ENCODE results near the gene LRMDA.

The LRMDA gene

GRCh38 chr10:76358743-76359395, 927.4 kb downstream of the LRMDA start:
- no peak overlapping the region for H3K4me3 ChIP-seq (ENCODE audit: low read depth, low read length)
- no peaks in the 10 kb centered on the region for H3K27me3 ChIP-seq (ENCODE audit: control insufficient read depth, insufficient read depth, low read length)
- TF ChIP-seq CTCF (IDR thresholded peaks at IDR 0.05), result no peak
- no peak overlapping the region for H3K4me2 ChIP-seq (ENCODE audit: low read length)
- no peaks in the 10 kb centered on the region for H3K9me3 ChIP-seq (ENCODE audit: control insufficient read depth, low read length)
- no peak overlapping the region for H2AFZ ChIP-seq
- no peaks in the 10 kb centered on the region for H3K4me1 ChIP-seq
- no peaks in the 10 kb centered on the region for H3K79me2 ChIP-seq
- H3K27ac ChIP-seq, result no peak overlapping the region
- H3K36me3 ChIP-seq (ENCODE audit: control insufficient read depth, insufficient read depth, low read length), result no peaks in the 10 kb centered on the region
- H3K9ac ChIP-seq, result no peak overlapping the region

GRCh38 chr10:76375761-76376160, 944.3 kb downstream of the LRMDA start:
- no peaks in the 10 kb centered on the region for H3K4me1 ChIP-seq
- H2AFZ ChIP-seq, result no peak overlapping the region
- H3K27ac ChIP-seq, result no peak overlapping the region
- no peaks in the 10 kb centered on the region for H3K36me3 ChIP-seq (ENCODE audit: control insufficient read depth, insufficient read depth, low read length)
- no peak overlapping the region for H3K4me3 ChIP-seq (ENCODE audit: low read depth, low read length)
- H3K9me3 ChIP-seq (ENCODE audit: control insufficient read depth, low read length), result no peaks in the 10 kb centered on the region
- no peak for TF ChIP-seq CTCF (IDR thresholded peaks at IDR 0.05)
- H3K79me2 ChIP-seq, result no peaks in the 10 kb centered on the region
- no peaks in the 10 kb centered on the region for H3K27me3 ChIP-seq (ENCODE audit: control insufficient read depth, insufficient read depth, low read length)
- H3K9ac ChIP-seq, result no peak overlapping the region
- no peak overlapping the region for H3K4me2 ChIP-seq (ENCODE audit: low read length)

GRCh38 chr10:76382381-76382851, 951.0 kb downstream of the LRMDA start:
- H3K79me2 ChIP-seq, result no peaks in the 10 kb centered on the region
- no peak for TF ChIP-seq CTCF (IDR thresholded peaks at IDR 0.05)
- H3K4me1 ChIP-seq, result no peaks in the 10 kb centered on the region
- H3K4me2 ChIP-seq (ENCODE audit: low read length), result no peak overlapping the region
- H3K36me3 ChIP-seq (ENCODE audit: control insufficient read depth, insufficient read depth, low read length), result no peaks in the 10 kb centered on the region
- no peak overlapping the region for H3K4me3 ChIP-seq (ENCODE audit: low read depth, low read length)
- H3K9me3 ChIP-seq (ENCODE audit: control insufficient read depth, low read length), result no peaks in the 10 kb centered on the region
- H3K27me3 ChIP-seq (ENCODE audit: control insufficient read depth, insufficient read depth, low read length), result no peaks in the 10 kb centered on the region
- H3K27ac ChIP-seq, result no peak overlapping the region
- H2AFZ ChIP-seq, result no peak overlapping the region
- no peak overlapping the region for H3K9ac ChIP-seq

- H3K4me1 ChIP-seq, result no peaks in the 10 kb centered on the region
- no peak overlapping the region for H3K4me3 ChIP-seq (ENCODE audit: low read depth, low read length)
- no peaks in the 10 kb centered on the region for H3K79me2 ChIP-seq
- no peak for TF ChIP-seq CTCF (IDR thresholded peaks at IDR 0.05)
- H2AFZ ChIP-seq, result no peak overlapping the region
- H3K27me3 ChIP-seq (ENCODE audit: control insufficient read depth, insufficient read depth, low read length), result no peaks in the 10 kb centered on the region
- no peaks in the 10 kb centered on the region for H3K9me3 ChIP-seq (ENCODE audit: control insufficient read depth, low read length)
- no peak overlapping the region for H3K9ac ChIP-seq
- no peak overlapping the region for H3K4me2 ChIP-seq (ENCODE audit: low read length)
- H3K27ac ChIP-seq, result no peak overlapping the region
- H3K36me3 ChIP-seq (ENCODE audit: control insufficient read depth, insufficient read depth, low read length), result no peaks in the 10 kb centered on the region
Measured at GRCh38 chr10:76388321-76389023, 957.0 kb downstream of the LRMDA start.

Data from parathyroid adenoma (tissue), 2 donors.